Measurements from ENCODE around the gene NFKB1. TPM values are rescaled to one million over a fixed set of nuclear protein-coding genes. Genes with fewer than 3 reads are reported as not detected.

Gene NFKB1
- total and polyA plus RNA-seq, 10 of the 15 experiments (the other 5 are each of a cell fraction or from before 2014, with no cell fraction given): 8.7 to 110 (median 57.3) TPM

DNA sequence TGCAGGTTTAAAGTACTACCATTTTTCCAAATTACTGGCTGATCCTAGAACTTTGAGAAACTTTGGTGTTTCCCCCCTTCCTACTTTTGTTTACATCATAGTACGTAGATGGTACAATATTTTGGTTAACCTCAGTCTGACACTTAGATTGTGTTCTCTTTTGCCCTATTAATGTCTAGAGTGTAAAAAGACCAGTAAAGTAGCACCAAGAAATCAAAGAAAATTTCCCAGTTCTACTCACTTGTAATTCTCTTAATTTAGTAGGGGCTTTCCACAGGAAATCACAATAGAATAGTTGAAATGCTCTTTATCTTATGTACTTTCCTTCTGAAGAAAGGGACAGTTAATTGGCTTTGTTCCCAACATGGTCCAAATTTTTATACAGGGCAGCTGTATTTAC, 51.6 kb downstream of the NFKB1 start (continued):
- no peak for TF ChIP-seq NKRF (conservative IDR thresholded peaks at IDR 0.05)
- no peak for TF ChIP-seq GATAD2B (conservative IDR thresholded peaks at IDR 0.05; ENCODE audit: low read depth)
- no peak for TF ChIP-seq POLR2A (IDR thresholded peaks at IDR 0.05; ENCODE audit: low read depth, low read length)
- TF ChIP-seq SUPT20H (IDR thresholded peaks at IDR 0.05; ENCODE audit: borderline replicate concordance, control insufficient read depth, low read depth, low read length): no peak
- no peak for TF ChIP-seq RCOR1 (conservative IDR thresholded peaks at IDR 0.05; ENCODE audit: low read depth, low read length)
- TF ChIP-seq, protein P1, sequence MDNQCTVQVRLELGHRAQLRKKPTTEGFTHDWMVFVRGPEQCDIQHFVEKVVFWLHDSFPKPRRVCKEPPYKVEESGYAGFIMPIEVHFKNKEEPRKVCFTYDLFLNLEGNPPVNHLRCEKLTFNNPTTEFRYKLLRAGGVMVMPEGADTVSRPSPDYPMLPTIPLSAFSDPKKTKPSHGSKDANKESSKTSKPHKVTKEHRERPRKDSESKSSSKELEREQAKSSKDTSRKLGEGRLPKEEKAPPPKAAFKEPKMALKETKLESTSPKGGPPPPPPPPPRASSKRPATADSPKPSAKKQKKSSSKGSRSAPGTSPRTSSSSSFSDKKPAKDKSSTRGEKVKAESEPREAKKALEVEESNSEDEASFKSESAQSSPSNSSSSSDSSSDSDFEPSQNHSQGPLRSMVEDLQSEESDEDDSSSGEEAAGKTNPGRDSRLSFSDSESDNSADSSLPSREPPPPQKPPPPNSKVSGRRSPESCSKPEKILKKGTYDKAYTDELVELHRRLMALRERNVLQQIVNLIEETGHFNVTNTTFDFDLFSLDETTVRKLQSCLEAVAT (IDR thresholded peaks at IDR 0.05): peak; percentile 89
- no peak for TF ChIP-seq ATF3 (IDR thresholded peaks at IDR 0.05; ENCODE audit: borderline replicate concordance, extremely low read depth, low read depth, low read length)
- no peak for TF ChIP-seq FOXK2 (IDR thresholded peaks at IDR 0.05)
- no peak for TF ChIP-seq MYB (IDR thresholded peaks at IDR 0.05; ENCODE audit: borderline replicate concordance, low read depth, low read length)
- TF ChIP-seq, protein P2, sequence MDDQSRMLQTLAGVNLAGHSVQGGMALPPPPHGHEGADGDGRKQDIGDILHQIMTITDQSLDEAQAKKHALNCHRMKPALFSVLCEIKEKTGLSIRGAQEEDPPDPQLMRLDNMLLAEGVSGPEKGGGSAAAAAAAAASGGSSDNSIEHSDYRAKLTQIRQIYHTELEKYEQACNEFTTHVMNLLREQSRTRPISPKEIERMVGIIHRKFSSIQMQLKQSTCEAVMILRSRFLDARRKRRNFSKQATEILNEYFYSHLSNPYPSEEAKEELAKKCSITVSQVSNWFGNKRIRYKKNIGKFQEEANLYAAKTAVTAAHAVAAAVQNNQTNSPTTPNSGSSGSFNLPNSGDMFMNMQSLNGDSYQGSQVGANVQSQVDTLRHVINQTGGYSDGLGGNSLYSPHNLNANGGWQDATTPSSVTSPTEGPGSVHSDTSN (IDR thresholded peaks at IDR 0.05; ENCODE audit: insufficient replicate concordance, low read depth, low read length): no peak
- TF ChIP-seq ZNF274 (IDR thresholded peaks at IDR 0.05; ENCODE audit: insufficient read depth, insufficient read length): no peak
- TF ChIP-seq PAX8 (IDR thresholded peaks at IDR 0.05): no peak
- no peak for TF ChIP-seq NRF1 (conservative IDR thresholded peaks at IDR 0.05; ENCODE audit: low read depth, low read length)
- TF ChIP-seq SIN3A (IDR thresholded peaks at IDR 0.05; ENCODE audit: low read depth, low read length): no peak
- no peak for TF ChIP-seq REST (IDR thresholded peaks at IDR 0.05; ENCODE audit: low read depth, low read length)
- no peak for TF ChIP-seq ETV6 (conservative IDR thresholded peaks at IDR 0.05 in 1 of 2, IDR thresholded peaks at IDR 0.05 in 1 of 2; ENCODE audit: borderline replicate concordance in 1 of 2, low read depth in 1 of 2)
- TF ChIP-seq NR2C1 (IDR thresholded peaks at IDR 0.05): no peak
- TF ChIP-seq CTCF (IDR thresholded peaks at IDR 0.05 in 2 of 3, conservative IDR thresholded peaks at IDR 0.05 in 1 of 3; ENCODE audit: control insufficient read depth in 2 of 3, extremely low read depth in 1 of 3, insufficient read depth in 1 of 3, low read depth in 3 of 3, low read length in 3 of 3): no peak
